GM21619 (cell line): Measurements from ENCODE around the gene LBR.

Experiments used
- ATAC-seq: cut with Tn5 transposase; IDR thresholded peaks from one replicate; pipeline ENCODE4 v1.9.1; 2021; ENCODE audit not compliant: unreplicated experiment

LBR gene

DNA sequence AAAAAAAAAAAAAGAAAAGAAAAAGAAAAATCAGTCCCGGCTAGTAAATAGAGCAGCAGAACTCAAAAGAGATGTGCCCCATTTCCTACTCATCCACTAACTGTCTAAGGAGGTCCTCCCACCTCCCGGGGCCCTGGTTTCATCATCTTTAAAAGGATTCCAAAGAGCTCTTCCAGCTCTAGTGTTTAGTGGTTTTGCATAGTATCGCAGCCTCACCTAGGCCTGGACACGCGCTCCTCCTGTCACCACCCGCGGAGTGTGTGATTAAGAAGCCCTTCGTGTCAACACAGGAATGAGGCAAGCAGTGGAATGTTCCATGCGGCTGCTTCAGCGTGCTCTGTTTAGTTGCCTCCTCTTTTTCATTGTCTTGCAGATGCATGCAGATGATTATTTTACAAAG lies 49.0 kb downstream of the LBR start:
- no peak for ATAC-seq

- ATAC-seq = no peak
Measured at GRCh38 chr1:225374996-225375395, 52.8 kb downstream of the LBR start.

DNA sequence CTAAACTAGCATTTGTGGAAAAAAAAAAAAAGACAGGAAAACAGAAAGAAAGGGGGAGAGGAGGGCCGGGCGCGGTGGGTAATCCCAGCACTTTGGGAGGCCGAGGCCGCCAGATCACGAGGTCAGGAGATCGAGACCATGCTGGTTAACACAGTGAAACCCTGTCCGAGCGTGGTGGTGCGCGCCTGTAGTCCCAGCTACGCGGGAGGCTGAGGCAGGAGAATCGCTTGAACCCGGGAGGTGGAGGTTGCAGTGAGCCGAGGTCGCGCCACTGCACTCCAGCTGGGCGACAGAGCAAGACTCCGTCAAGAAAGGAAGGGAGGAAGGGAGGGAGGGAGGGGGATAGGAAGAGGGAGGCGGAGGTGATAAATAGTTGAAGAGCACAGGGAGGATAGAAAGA lies 54.7 kb downstream of the LBR start:
- no peak for ATAC-seq

GRCh38 chr1:225371366-225372010 lies 56.4 kb downstream of the LBR start:
- ATAC-seq = no peak

GRCh38 chr1:225368036-225368552 lies 59.7 kb downstream of the LBR start:
- ATAC-seq = no peak

GRCh38 chr1:225366552-225366951 lies 61.3 kb downstream of the LBR start:
- no peak for ATAC-seq

DNA sequence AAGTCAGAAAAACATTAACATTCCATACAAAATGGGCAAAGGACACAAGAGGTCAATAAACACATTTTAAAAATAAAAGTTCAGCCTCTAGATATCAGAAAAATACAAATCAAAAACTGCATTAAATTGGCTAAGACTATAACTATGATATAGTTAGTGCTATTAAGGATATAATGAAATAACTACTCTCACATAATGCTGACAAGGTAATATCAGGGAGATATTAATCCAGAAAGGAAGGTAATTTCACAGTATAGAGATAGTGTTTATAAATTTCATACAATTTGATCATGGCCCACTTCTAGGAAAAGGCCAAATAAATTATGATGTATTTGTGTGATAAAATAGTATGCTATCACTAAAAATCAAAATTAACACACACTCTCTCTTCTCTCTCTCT lies 61.8 kb downstream of the LBR start:
- no peak for ATAC-seq

DNA sequence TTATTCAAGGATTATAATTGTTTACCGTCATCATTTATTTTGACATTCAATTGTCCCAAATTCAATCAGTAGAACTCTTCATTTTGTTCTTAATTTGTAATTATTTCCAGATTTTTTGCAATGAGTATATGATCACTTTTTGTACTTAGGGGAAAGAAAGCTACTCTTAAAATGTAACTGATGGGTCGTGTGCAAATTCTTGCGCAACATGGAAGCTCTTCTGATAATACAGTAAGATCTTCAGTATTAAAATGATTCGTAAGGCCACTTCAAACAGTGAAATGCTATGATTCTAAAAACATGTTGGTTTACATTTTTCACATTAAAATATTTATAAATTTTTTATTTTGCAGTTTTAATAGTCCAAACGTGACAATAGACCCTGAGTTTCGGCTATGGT lies 63.4 kb downstream of the LBR start:
- ATAC-seq = no peak

GRCh38 chr1:225362805-225363204 lies 65.0 kb downstream of the LBR start:
- no peak for ATAC-seq

- ATAC-seq = no peak
Measured at GRCh38 chr1:225361176-225361575, 66.7 kb downstream of the LBR start.

DNA sequence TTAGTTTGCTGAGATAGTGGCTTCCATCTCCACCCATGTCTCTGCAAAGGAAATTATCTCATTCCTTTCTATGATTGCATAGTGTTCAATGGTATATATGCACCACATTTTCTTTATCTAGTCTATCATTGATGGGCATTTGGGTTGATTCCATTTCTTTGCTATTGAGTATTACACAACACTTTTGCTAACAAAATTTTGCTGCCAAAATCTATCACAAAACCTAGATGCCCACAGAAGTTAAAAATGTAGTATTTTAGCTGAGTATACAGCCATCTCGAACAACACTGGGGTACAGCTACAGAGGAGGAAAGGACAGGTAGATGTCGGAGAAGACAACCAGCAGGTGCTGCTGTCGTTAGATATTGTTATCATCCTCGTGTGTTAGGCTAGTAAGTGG lies 67.7 kb downstream of the LBR start:
- no peak for ATAC-seq

DNA sequence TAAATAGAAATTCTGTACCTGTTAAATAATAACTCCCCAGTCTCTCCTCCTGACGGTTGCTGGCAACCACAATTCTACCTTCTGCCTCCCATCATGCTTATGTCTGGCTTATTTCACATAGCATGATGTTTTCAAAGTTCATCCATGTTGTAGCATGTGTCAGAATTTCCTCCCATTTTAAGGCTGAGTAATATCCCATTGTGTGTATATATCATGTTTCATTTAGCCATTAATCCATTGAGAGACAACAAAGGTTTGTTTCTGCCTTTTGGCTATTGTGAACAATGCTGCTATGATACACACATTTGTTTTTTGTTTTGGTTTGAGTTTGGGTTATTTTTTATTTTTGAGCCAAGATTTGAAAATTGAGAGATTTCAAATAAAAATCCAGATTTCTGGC lies 72.0 kb downstream of the LBR start:
- ATAC-seq = no peak

DNA sequence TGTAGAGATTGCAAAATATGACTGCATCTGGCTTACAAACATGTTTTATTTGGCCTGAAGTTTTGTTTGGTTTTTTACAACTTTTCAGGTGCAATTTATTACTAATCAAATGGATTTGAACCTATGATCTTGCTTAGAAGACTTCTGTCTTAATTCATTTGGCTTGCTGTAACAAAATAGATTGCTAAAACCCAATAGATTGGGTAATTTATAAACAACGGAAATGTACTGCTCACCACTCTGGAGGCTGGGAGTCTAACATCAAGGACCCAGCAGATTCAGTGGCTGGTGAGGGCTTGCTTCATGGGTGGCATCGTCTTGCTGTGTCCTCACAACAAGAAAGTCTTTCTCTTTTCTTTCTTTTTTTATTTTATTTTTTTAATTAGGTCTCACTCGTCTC lies 72.9 kb downstream of the LBR start:
- no peak for ATAC-seq
